ENCODE results near the gene C3orf52.
A peak's percentile ranks its signal among the peaks of the same experiment; 100 is the strongest.
"Not testable (repeated sequence)": the region's sequence is repeated elsewhere in the genome, so short reads cannot be mapped to it uniquely, and the experiment has no call there.

The C3orf52 gene
- 2.4 to 3.7 reads per million in 2 donors for total RNA-seq

- DNase-seq, result peak; percentile 24
Measured at GRCh38 chr3:112086076-112086854, at the start of gene C3orf52. Gene C3orf52, plus strand, starts transcription at chr3:112086389. Its CDS starts 19 bp downstream, at chr3:112086408.

- DNase-seq, result not testable (repeated sequence)
Measured at GRCh38 chr3:112037194-112037593, 49.0 kb upstream of the C3orf52 start.

GRCh38 chr3:112038863-112039262 is 47.3 kb upstream of the C3orf52 start:
- no peak for DNase-seq

- DNase-seq, result no peak
Measured at GRCh38 chr3:112041321-112041720, 44.9 kb upstream of the C3orf52 start.

GRCh38 chr3:112042842-112043280 is 43.3 kb upstream of the C3orf52 start:
- no peak for DNase-seq

GRCh38 chr3:112043621-112044201 is 42.5 kb upstream of the C3orf52 start:
- DNase-seq, result no peak

GRCh38 chr3:112046599-112046998 is 39.6 kb upstream of the C3orf52 start:
- no peak for DNase-seq

GRCh38 chr3:112047264-112047663 is 38.9 kb upstream of the C3orf52 start:
- no peak for DNase-seq

GRCh38 chr3:112048911-112049310 is 37.3 kb upstream of the C3orf52 start:
- DNase-seq, result no peak

- no peak for DNase-seq
Measured at GRCh38 chr3:112053229-112053628, 33.0 kb upstream of the C3orf52 start.

- no peak for DNase-seq
Measured at GRCh38 chr3:112056451-112056929, 29.7 kb upstream of the C3orf52 start.

GRCh38 chr3:112059497-112059896 is 26.7 kb upstream of the C3orf52 start:
- no peak for DNase-seq

- DNase-seq, result no peak
Measured at GRCh38 chr3:112061152-112061551, 25.0 kb upstream of the C3orf52 start.

- not testable (repeated sequence) for DNase-seq
Measured at GRCh38 chr3:112072387-112073060, 13.7 kb upstream of the C3orf52 start.

- DNase-seq, result no peak
Measured at GRCh38 chr3:112074006-112074405, 12.2 kb upstream of the C3orf52 start.

- no peak for DNase-seq
Measured at GRCh38 chr3:112074616-112075497, 11.3 kb upstream of the C3orf52 start.

- DNase-seq, result no peak
Measured at GRCh38 chr3:112078125-112079083, 7.8 kb upstream of the C3orf52 start.

- no peak for DNase-seq
Measured at GRCh38 chr3:112083239-112083638, 3.0 kb upstream of the C3orf52 start.

GRCh38 chr3:112084980-112085705 is 1.0 kb upstream of the C3orf52 start:
- DNase-seq, result no peak

GRCh38 chr3:112085735-112086075 is 484 bp upstream of the C3orf52 start:
- no peak for DNase-seq
